ENCODE results near the gene RNF145.
"Not testable (repeated sequence)": the region's sequence is repeated elsewhere in the genome, so short reads cannot be mapped to it uniquely, and the experiment has no call there.

RNF145 gene

DNA sequence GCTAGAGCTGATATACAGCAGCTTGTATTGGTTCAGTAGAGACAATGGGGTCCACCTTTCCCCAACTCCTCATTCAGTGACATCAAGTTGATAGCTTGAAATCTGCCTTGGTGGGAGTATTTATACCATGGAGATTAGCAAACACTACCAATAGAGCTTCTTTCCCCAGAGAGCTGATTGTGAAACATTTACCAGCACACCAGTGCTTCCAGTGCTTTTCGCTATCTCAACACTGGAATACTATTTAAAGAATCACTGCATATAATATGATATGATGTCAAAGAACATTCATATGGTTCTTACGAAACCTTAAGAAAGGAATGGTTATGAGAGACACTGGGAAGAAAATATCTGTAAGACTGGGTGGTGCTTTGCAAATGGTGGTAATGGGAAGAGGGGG is 21.8 kb upstream of the RNF145 start:
- no peaks in the 10 kb centered on the region for H3K9me3 ChIP-seq (ENCODE audit: insufficient read depth, low read length)
- no peak overlapping the region for H3K27ac ChIP-seq (ENCODE audit: low read depth, low read length)
- H3K79me2 ChIP-seq (ENCODE audit: insufficient read depth, low read length): no peaks in the 10 kb centered on the region
- no peak overlapping the region for H3K4me3 ChIP-seq (ENCODE audit: insufficient read depth, low read length, poor library complexity, severe bottlenecking)
- H3F3A ChIP-seq (ENCODE audit: insufficient read depth): no peaks in the 10 kb centered on the region
- H3K9me2 ChIP-seq (replicated peaks; ENCODE audit: insufficient read depth, low read length): no peaks in the 10 kb centered on the region
- H3K4me2 ChIP-seq (ENCODE audit: low read depth, low read length, poor library complexity, severe bottlenecking): no peak overlapping the region
- no peaks in the 10 kb centered on the region for H4K20me1 ChIP-seq (ENCODE audit: low read depth, low read length)
- no peaks in the 10 kb centered on the region for H3K36me3 ChIP-seq (ENCODE audit: low read length)
- 0 out of 2 replicates have a peak, but pooled peaks cover 2% of the 10 kb centered on the region for H3K27me3 ChIP-seq (ENCODE audit: low read length)
- no peak overlapping the region for H3K9ac ChIP-seq (ENCODE audit: low read length)
- no peak overlapping the region for H2AFZ ChIP-seq (ENCODE audit: low read depth, low read length, severe bottlenecking)
- TF ChIP-seq, protein P1, sequence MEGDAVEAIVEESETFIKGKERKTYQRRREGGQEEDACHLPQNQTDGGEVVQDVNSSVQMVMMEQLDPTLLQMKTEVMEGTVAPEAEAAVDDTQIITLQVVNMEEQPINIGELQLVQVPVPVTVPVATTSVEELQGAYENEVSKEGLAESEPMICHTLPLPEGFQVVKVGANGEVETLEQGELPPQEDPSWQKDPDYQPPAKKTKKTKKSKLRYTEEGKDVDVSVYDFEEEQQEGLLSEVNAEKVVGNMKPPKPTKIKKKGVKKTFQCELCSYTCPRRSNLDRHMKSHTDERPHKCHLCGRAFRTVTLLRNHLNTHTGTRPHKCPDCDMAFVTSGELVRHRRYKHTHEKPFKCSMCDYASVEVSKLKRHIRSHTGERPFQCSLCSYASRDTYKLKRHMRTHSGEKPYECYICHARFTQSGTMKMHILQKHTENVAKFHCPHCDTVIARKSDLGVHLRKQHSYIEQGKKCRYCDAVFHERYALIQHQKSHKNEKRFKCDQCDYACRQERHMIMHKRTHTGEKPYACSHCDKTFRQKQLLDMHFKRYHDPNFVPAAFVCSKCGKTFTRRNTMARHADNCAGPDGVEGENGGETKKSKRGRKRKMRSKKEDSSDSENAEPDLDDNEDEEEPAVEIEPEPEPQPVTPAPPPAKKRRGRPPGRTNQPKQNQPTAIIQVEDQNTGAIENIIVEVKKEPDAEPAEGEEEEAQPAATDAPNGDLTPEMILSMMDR (IDR thresholded peaks at IDR 0.05; ENCODE audit: insufficient read depth, low read length, poor library complexity, severe bottlenecking): no peak
- no peak for TF ChIP-seq EZH2phosphoT487 (conservative IDR thresholded peaks at IDR 0.05; ENCODE audit: low read length)

DNA sequence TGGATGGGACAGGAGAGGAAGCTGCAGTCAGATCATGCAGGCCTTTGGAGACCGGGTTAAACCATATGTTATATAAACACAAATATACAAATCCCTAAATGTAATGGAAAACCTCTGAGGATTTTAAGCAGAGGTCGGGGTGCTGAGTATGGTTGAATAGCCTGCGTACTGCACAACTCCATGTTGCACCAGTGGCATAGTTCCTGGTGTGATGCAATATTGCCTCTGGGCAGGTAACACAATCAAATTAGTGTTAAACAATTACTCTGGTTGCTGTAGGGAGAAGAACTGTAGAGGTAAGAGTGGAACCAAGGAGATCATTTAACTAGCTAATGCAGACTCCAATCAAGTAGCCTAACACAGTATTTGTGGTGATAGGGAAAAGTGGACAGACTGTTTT is 21.3 kb upstream of the RNF145 start:
- Histone ChIP-seq H3K9ac (ENCODE audit: low read length) (no peak overlapping the region), H3F3A (ENCODE audit: insufficient read depth) (no peaks in the 10 kb centered on the region), H3K9me2 (replicated peaks; ENCODE audit: insufficient read depth, low read length) (no peaks in the 10 kb centered on the region), H3K9me3 (ENCODE audit: insufficient read depth, low read length) (no peaks in the 10 kb centered on the region), H3K27me3 (ENCODE audit: low read length) (0 out of 2 replicates have a peak, but pooled peaks cover 2% of the 10 kb centered on the region), H3K27ac (ENCODE audit: low read depth, low read length) (no peak overlapping the region), H2AFZ (ENCODE audit: low read depth, low read length, severe bottlenecking) (no peak overlapping the region), H3K79me2 (ENCODE audit: insufficient read depth, low read length) (no peaks in the 10 kb centered on the region), H4K20me1 (ENCODE audit: low read depth, low read length) (no peaks in the 10 kb centered on the region), H3K4me2 (ENCODE audit: low read depth, low read length, poor library complexity, severe bottlenecking) (no peak overlapping the region), H3K36me3 (ENCODE audit: low read length) (no peaks in the 10 kb centered on the region), H3K4me3 (ENCODE audit: insufficient read depth, low read length, poor library complexity, severe bottlenecking) (no peak overlapping the region)
- TF ChIP-seq, protein P1 (IDR thresholded peaks at IDR 0.05; ENCODE audit: insufficient read depth, low read length, poor library complexity, severe bottlenecking): no peak
- TF ChIP-seq EZH2phosphoT487 (conservative IDR thresholded peaks at IDR 0.05; ENCODE audit: low read length): no peak

DNA sequence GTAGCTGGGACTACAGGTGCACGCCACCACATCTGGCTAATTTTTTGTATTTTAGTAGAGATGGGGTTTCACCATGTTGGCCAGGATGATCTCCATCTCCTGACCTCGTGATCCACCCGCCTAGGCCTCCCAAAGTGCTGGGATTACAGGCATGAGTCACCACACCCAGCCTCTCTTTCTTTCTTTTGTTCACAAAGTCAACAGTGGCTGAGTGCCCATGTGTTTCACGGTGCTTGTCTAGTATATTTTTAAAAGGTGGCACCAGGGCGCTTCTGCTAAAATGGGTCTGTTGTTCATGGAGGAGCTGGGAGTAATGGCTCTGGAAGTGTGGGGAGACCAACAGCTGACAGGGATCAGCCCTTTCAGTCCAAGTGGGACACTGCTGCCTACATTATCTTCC is 18.7 kb upstream of the RNF145 start:
- H4K20me1 ChIP-seq (ENCODE audit: low read depth, low read length); H3K79me2 ChIP-seq (ENCODE audit: insufficient read depth, low read length); H3K4me3 ChIP-seq (ENCODE audit: insufficient read depth, low read length, poor library complexity, severe bottlenecking); H3K9me2 ChIP-seq (replicated peaks; ENCODE audit: insufficient read depth, low read length); H3K27me3 ChIP-seq (ENCODE audit: low read length); H3K4me2 ChIP-seq (ENCODE audit: low read depth, low read length, poor library complexity, severe bottlenecking); H3F3A ChIP-seq (ENCODE audit: insufficient read depth); H3K9me3 ChIP-seq (ENCODE audit: insufficient read depth, low read length); H2AFZ ChIP-seq (ENCODE audit: low read depth, low read length, severe bottlenecking); H3K27ac ChIP-seq (ENCODE audit: low read depth, low read length); H3K9ac ChIP-seq (ENCODE audit: low read length); H3K36me3 ChIP-seq (ENCODE audit: low read length): not testable (repeated sequence)

DNA sequence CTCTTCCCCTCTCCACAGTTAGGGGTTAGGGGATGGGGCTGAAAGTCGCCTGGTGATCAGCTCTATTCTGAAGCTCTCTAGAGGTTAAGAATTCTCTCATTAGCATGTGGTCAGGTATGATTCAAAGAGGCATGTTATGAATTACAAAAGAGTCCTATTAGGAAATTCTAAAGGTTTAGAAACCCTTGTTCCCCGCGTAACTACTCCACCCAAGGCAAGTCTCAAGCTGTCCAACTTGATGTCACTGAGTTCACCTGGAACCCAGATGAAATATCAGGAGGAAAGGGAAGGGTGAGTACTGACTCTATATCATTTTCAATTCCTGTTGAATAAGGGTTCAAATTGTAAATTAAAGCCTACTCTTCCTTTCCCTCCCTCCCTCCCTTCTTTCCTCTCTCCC is 18.1 kb upstream of the RNF145 start:
- no peak overlapping the region for H2AFZ ChIP-seq (ENCODE audit: low read depth, low read length, severe bottlenecking)
- no peaks in the 10 kb centered on the region for H3K79me2 ChIP-seq (ENCODE audit: insufficient read depth, low read length)
- no peaks in the 10 kb centered on the region for H3F3A ChIP-seq (ENCODE audit: insufficient read depth)
- no peak for TF ChIP-seq EZH2phosphoT487 (conservative IDR thresholded peaks at IDR 0.05; ENCODE audit: low read length)
- TF ChIP-seq, protein P1 (IDR thresholded peaks at IDR 0.05; ENCODE audit: insufficient read depth, low read length, poor library complexity, severe bottlenecking): no peak
- no peaks in the 10 kb centered on the region for H3K36me3 ChIP-seq (ENCODE audit: low read length)
- H4K20me1 ChIP-seq (ENCODE audit: low read depth, low read length): no peaks in the 10 kb centered on the region
- 0 out of 2 replicates have a peak, but pooled peaks cover 2% of the 10 kb centered on the region for H3K27me3 ChIP-seq (ENCODE audit: low read length)
- no peak overlapping the region for H3K9ac ChIP-seq (ENCODE audit: low read length)
- H3K4me3 ChIP-seq (ENCODE audit: insufficient read depth, low read length, poor library complexity, severe bottlenecking): no peak overlapping the region
- no peak overlapping the region for H3K4me2 ChIP-seq (ENCODE audit: low read depth, low read length, poor library complexity, severe bottlenecking)
- no peaks in the 10 kb centered on the region for H3K9me2 ChIP-seq (replicated peaks; ENCODE audit: insufficient read depth, low read length)
- no peak overlapping the region for H3K27ac ChIP-seq (ENCODE audit: low read depth, low read length)
- no peaks in the 10 kb centered on the region for H3K9me3 ChIP-seq (ENCODE audit: insufficient read depth, low read length)

All from SU-DHL-6 (cell line).